AG09309 (cell line): ENCODE results near the gene ACER2.
"Not testable (repeated sequence)": the region's sequence is repeated elsewhere in the genome, so short reads cannot be mapped to it uniquely, and the experiment has no call there.

Experiments used
- DNase-seq: peaks from one replicate; pipeline ENCODE4 v3.0.0-alpha.2; 2010; ENCODE audit warnings: low read depth
- H3K4me3 ChIP-seq: 2 replicates; pipeline ENCODE4 v1.5.1; 2011; ENCODE audit warnings: mild to moderate bottlenecking, low read depth, low read length, moderate library complexity; ENCODE audit not compliant: control insufficient read depth
- TF ChIP-seq, protein P1 (sequence below): IDR thresholded peaks from 2 replicates; pipeline ENCODE4 v1.5.1; 2011; ENCODE audit warnings: mild to moderate bottlenecking, low read depth, low read length, inconsistent platforms; ENCODE audit not compliant: insufficient read depth, control insufficient read depth; ENCODE audit errors: missing control alignments

Gene ACER2

DNA sequence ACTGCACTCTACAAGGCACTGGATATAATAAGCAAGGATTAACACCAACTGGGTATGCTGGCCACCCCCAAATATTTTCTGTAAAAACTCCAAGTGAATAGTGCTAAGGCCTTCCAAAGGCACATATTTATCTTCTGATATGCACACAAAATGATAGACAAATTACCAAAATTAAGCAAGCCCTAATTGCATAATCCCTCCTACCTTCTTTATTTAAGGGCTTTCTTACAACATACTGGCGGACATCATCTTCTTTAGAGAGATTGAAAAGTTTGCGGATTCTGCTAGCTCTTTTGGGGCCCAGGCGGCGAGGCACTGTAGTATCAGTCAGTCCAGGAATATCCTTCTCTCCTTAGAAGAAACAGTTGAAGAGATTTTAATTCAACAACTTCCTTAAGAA, 30.6 kb upstream of the ACER2 start:
- no peak for DNase-seq
- H3K4me3 ChIP-seq, result peak overlapping the region; percentile 76
- TF ChIP-seq, protein P1, sequence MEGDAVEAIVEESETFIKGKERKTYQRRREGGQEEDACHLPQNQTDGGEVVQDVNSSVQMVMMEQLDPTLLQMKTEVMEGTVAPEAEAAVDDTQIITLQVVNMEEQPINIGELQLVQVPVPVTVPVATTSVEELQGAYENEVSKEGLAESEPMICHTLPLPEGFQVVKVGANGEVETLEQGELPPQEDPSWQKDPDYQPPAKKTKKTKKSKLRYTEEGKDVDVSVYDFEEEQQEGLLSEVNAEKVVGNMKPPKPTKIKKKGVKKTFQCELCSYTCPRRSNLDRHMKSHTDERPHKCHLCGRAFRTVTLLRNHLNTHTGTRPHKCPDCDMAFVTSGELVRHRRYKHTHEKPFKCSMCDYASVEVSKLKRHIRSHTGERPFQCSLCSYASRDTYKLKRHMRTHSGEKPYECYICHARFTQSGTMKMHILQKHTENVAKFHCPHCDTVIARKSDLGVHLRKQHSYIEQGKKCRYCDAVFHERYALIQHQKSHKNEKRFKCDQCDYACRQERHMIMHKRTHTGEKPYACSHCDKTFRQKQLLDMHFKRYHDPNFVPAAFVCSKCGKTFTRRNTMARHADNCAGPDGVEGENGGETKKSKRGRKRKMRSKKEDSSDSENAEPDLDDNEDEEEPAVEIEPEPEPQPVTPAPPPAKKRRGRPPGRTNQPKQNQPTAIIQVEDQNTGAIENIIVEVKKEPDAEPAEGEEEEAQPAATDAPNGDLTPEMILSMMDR, result no peak

DNA sequence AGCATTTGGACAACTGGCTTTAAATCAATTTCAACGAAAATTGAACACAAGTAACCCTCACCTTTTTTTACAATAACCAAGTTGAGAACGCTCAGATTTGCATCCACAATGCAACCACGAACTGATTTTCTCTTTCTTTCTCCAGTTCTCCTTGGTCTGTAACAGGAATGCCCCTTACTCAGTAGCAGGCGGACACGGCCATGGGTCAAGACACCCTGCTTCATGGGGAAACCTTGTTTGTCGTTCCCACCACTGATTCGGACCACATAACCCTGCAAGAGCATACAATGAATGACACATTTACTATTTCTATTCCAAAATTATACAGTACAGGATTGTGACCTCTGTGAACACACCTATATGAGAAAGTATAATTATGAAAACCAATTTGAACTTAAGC, 30.2 kb upstream of the ACER2 start:
- DNase-seq, result no peak
- H3K4me3 ChIP-seq, result peak overlapping the region; percentile 76
- TF ChIP-seq, protein P1, result no peak

DNA sequence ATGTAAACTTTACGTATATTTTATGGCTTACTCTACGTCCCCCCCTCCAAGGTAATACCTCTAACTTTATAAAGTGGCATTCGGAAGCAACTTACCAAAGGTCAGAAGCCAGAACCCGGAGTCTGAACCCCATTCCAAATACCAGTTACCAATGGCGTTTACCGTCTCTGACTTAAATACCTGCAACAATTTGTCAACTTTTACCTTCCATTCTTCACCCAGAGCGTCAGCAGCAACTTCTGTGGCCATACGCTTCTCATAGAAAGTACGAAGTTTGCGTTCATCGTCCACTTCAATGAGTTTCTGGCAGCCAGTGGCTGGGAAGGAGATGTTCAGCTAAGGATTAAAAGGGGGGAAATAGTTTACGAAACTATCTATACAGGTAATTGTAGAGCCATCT, 29.5 kb upstream of the ACER2 start:
- TF ChIP-seq, protein P1, result no peak
- DNase-seq, result no peak
- H3K4me3 ChIP-seq, result peak overlapping the region; percentile 76

DNA sequence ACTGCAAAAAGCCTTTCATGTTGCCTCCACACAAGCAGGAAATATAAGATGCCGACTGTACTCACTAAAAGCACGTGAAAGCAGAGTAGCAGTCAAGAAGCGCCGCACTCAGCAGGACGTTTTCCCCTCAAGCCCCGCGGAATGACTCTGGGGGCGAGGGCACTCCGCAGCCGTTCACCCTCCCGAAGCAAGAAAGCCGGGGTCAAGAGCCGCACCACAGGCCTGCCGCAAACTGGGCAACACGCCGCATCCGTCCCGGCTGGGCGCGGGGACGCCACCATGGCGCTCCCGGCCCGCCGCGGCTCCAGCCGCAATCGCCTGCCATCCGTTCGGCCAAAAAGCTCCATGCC, 29.1 kb upstream of the ACER2 start:
- TF ChIP-seq, protein P1, result no peak
- H3K4me3 ChIP-seq, result peak overlapping the region; percentile 76
- DNase-seq, result no peak

DNA sequence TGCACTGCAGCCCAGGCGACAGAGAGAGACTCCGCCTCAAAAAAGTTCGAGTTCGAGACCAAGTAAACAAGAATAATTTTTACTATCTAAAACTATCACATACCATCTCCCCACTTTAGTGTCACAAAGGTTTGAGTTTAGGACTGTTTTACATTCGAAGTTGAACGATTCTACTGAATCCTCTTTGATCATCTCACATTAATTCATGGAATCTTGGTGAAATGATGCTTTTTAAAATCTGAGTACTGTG, 28.1 kb upstream of the ACER2 start:
- DNase-seq, result no peak
- TF ChIP-seq, protein P1, result no peak
- peak overlapping the region; percentile 76 for H3K4me3 ChIP-seq

DNA sequence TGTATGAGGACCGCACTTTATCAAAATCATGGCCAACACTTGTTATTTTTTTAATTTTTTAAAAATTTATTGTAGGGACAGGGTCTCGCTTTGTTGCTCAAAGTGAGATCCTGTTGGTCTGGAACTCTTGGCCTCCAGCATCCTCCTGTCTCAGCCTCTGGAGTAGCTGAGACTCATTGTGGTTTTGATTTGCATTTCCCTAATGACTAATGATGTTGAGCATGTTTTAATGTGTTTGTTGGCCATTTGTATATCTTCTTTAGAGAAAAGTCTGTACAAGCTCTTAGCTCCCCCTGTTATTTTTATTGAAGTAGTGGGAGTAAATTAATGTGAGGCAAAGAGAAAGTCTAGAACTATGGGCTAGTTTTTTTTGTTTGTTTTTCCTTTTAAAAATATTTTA, 27.2 kb upstream of the ACER2 start:
- DNase-seq, result no peak
- no peak overlapping the region for H3K4me3 ChIP-seq
- TF ChIP-seq, protein P1, result no peak

DNA sequence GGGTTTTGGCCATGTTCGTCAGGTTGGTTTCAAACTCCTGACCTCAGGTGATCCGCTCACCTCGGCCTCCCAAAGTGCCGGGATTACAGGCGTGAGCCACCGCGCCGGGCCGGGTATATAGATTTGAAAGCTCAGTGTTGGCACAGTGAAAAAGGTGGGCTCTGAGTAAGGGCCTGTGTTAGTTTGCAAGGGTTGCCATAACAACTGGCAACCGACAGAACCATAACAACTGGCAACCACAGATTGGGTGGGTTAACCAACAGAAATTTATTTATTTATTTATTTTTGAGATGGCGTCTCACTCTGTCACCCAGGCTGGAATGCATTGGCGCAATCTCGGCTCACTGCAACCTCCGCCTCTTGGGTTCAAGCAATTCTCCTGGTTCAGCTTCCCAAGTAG, 23.6 kb upstream of the ACER2 start:
- not testable (repeated sequence) for H3K4me3 ChIP-seq

More for the DNA sequence above, 23.6 kb upstream of the ACER2 start:
- not testable (repeated sequence) for DNase-seq
